HCT116 (cell line): ENCODE measurements around the gene TM7SF3. TPM values are rescaled to one million over a fixed set of nuclear protein-coding genes. Genes with fewer than 3 reads are reported as not detected.

ENCODE experiments used
- ATAC-seq: fragments of 200-7000 bp; cut with Tn5 transposase; 2 replicates; pipeline ENCODE4 v1.9.1; 2020; ENCODE audit warnings: mild to moderate bottlenecking, moderate library complexity
- BruUV-seq: library from RNA; stranded (reverse); fragments of 400-500 nt; replicated peaks from 2 replicates; lab custom pipeline; 2021; lab: Mats Ljungman, UMichigan
- CTCF ChIA-PET: fragments of 300-600 bp; sonication (Branson Sonifier 250); formaldehyde crosslinking; loops from one replicate; lab custom pipeline; 2021; ENCODE audit warnings: antibody characterized with exemption; lab: Charles Lee
- POLR2A ChIA-PET: fragments of 300-600, 350-600 bp; sonication (Branson Sonifier 250); formaldehyde crosslinking; loops from one replicate; lab custom pipeline; 2021; ENCODE audit warnings: antibody characterized with exemption; lab: Charles Lee
- RAD21 ChIA-PET, 2 experiments: fragments of 300-600 bp; sonication (Branson Sonifier 250); formaldehyde crosslinking; loops; one replicate each; lab custom pipeline; 2023; ENCODE audit warnings: low total read pairs in 2 of 2; ENCODE audit not compliant: uncharacterized antibody in 2 of 2, unreplicated experiment in 2 of 2, low non-redundant PET in 1 of 2; lab: Charles Lee
- DNase-seq: peaks from one replicate; pipeline ENCODE4 v3.0.0-alpha.2; 2010; ENCODE audit warnings: low read depth, low spot score
- H2AFZ ChIP-seq: fragments of 200-600 bp; shearing (Covaris generic), sonication (generic); 2 replicates; pipeline ENCODE4 v1.6.1; 2017; ENCODE audit warnings: low read depth, mixed run types, mixed read lengths, antibody characterized with exemption, low read length; ENCODE audit not compliant: poor library complexity, severe bottlenecking
- H3K27ac ChIP-seq: 2 replicates; pipeline ENCODE4 v1.5.1; 2012; ENCODE audit warnings: low read depth, low read length
- H3K27me3 ChIP-seq: fragments of 200-600 bp; sonication (generic); 2 replicates; pipeline ENCODE4 v1.6.1; 2016; ENCODE audit warnings: mixed run types, low read length, mixed read lengths; ENCODE audit not compliant: insufficient read depth
- H3K36me3 ChIP-seq, 2 experiments: fragments of 200-500 bp in 1 of 2; fragments of 200-600 bp in 1 of 2; sonication (Bioruptor generic) in 1 of 2; sonication (generic) in 1 of 2; 2 replicates each; pipeline versions ENCODE4 v1.5.1 to v1.6.1; 2014 to 2016; ENCODE audit warnings: low read length in 2 of 2, inconsistent platforms in 1 of 2, mixed read lengths in 1 of 2, mixed run types in 1 of 2; ENCODE audit not compliant: insufficient read depth in 2 of 2, control insufficient read depth in 1 of 2
- H3K4me1 ChIP-seq, 2 experiments: fragments of 200-600 bp in 1 of 2; sonication (generic) in 1 of 2; 2 replicates each; pipeline versions ENCODE4 v1.5.1 to v1.6.1; 2012 to 2017; ENCODE audit warnings: low read length in 2 of 2, inconsistent platforms in 1 of 2, mild to moderate bottlenecking in 1 of 2, mixed read lengths in 1 of 2, mixed run types in 1 of 2, moderate library complexity in 1 of 2; ENCODE audit not compliant: insufficient read depth in 2 of 2, control insufficient read depth in 1 of 2
- H3K4me2 ChIP-seq: fragments of 200-600 bp; sonication (generic); 2 replicates; pipeline ENCODE4 v1.6.1; 2017; ENCODE audit warnings: mixed run types, low read length, mixed read lengths
- H3K4me3 ChIP-seq, 2 experiments: fragments of 200-600 bp in 1 of 2; sonication (generic) in 1 of 2; replicated peaks in 1 of 2; 2 replicates each; pipeline ENCODE4 v1.5.1; 2011 to 2016; ENCODE audit warnings: low read length in 2 of 2, control low read depth in 1 of 2, low read depth in 1 of 2, mild to moderate bottlenecking in 1 of 2, mixed read lengths in 1 of 2, mixed run types in 1 of 2
- H3K79me2 ChIP-seq: fragments of 200-600 bp; sonication (generic); 2 replicates; pipeline ENCODE4 v1.6.1; 2017; ENCODE audit warnings: mild to moderate bottlenecking, mixed run types, low read length, moderate library complexity, mixed read lengths; ENCODE audit not compliant: insufficient read depth
- H3K9ac ChIP-seq: fragments of 200-600 bp; sonication (generic); 2 replicates; pipeline ENCODE4 v1.6.1; 2016; ENCODE audit warnings: low read length, mixed read lengths
- H3K9me2 ChIP-seq: fragments of 200-600 bp; sonication (generic), shearing (Covaris generic); 2 replicates; pipeline ENCODE4 v1.6.1; 2017; ENCODE audit warnings: mixed run types, mild to moderate bottlenecking, moderate library complexity; ENCODE audit not compliant: insufficient read depth
- H3K9me3 ChIP-seq, 2 experiments: fragments of 200-500 bp in 1 of 2; fragments of 200-600 bp in 1 of 2; sonication (Bioruptor generic) in 1 of 2; sonication (generic) in 1 of 2; 2 replicates each; pipeline ENCODE4 v1.6.1; 2014 to 2017; ENCODE audit warnings: low read length in 2 of 2, mixed read lengths in 2 of 2, inconsistent platforms in 1 of 2, low read depth in 1 of 2, mild to moderate bottlenecking in 1 of 2, mixed run types in 1 of 2, moderate library complexity in 1 of 2; ENCODE audit not compliant: control insufficient read depth in 1 of 2, insufficient read depth in 1 of 2
- H4K20me1 ChIP-seq: fragments of 200-600 bp; sonication (generic), shearing (Covaris generic); 2 replicates; pipeline ENCODE4 v1.6.1; 2017; ENCODE audit warnings: mixed run types, mild to moderate bottlenecking, moderate library complexity; ENCODE audit not compliant: insufficient read depth
- CBX3 ChIP-seq: IDR thresholded peaks from 2 replicates; pipeline ENCODE4 v1.6.1; 2012; ENCODE audit warnings: low read depth
- CEBPB ChIP-seq: IDR thresholded peaks from 2 replicates; pipeline ENCODE4 v1.6.1; 2012; ENCODE audit warnings: low read depth
- ELF1 ChIP-seq: IDR thresholded peaks from 2 replicates; pipeline ENCODE4 v1.6.1; 2012; ENCODE audit warnings: low read depth, borderline replicate concordance
- EZH2 ChIP-seq: fragments of 200-600 bp; sonication (generic); IDR thresholded peaks from 2 replicates; pipeline ENCODE4 v1.6.1; 2017; ENCODE audit warnings: antibody characterized with exemption, mixed run types
- FOSL1 ChIP-seq: IDR thresholded peaks from 2 replicates; pipeline ENCODE4 v1.6.1; 2012; ENCODE audit warnings: low read depth
- JUND ChIP-seq: IDR thresholded peaks from 2 replicates; pipeline ENCODE4 v1.6.1; 2012
- POLR2A ChIP-seq: IDR thresholded peaks from 2 replicates; pipeline ENCODE4 v1.7.0; 2011; ENCODE audit warnings: borderline replicate concordance; ENCODE audit not compliant: insufficient read depth, insufficient read length; ENCODE audit errors: extremely low read depth
- POLR2AphosphoS5 ChIP-seq: IDR thresholded peaks from 2 replicates; pipeline ENCODE4 v1.6.1; 2011; ENCODE audit warnings: mild to moderate bottlenecking, low read depth, low read length, moderate library complexity
- RAD21 ChIP-seq: IDR thresholded peaks from 2 replicates; pipeline ENCODE4 v1.6.1; 2012; ENCODE audit warnings: low read depth, mild to moderate bottlenecking
- SRF ChIP-seq: IDR thresholded peaks from 2 replicates; pipeline ENCODE4 v1.6.1; 2012; ENCODE audit warnings: low read depth
- ZNF274 ChIP-seq: fragments of 200-500 bp; sonication (Bioruptor generic); IDR thresholded peaks from 2 replicates; pipeline ENCODE4 v1.6.1; 2014; ENCODE audit warnings: mild to moderate bottlenecking, low read depth, low read length, inconsistent platforms
- intact Hi-C: fragments of 100-400 bp; cut with micrococcal nuclease; formaldehyde crosslinking; loops from 2 replicates; pipeline ENCODE4 v1.10.0; 2022
- total RNA-seq: library from RNA; stranded (reverse); gene quantifications from one replicate; pipeline ENCODE4 v1.2.1, GENCODE V29; 2021; ENCODE audit not compliant: unreplicated experiment
- TF ChIP-seq, protein P1 (sequence below): IDR thresholded peaks from 2 replicates; pipeline ENCODE4 v1.6.1; 2012; ENCODE audit warnings: low read depth
- TF ChIP-seq, protein P2 (sequence below): IDR thresholded peaks from 2 replicates; pipeline ENCODE4 v1.6.1; 2011; ENCODE audit warnings: mild to moderate bottlenecking, low read length, moderate library complexity; ENCODE audit not compliant: insufficient replicate concordance; ENCODE audit errors: extremely low read depth

TM7SF3 gene
- total RNA-seq, 1 experiment from 2014 or later, result 46.5 TPM

DNA sequence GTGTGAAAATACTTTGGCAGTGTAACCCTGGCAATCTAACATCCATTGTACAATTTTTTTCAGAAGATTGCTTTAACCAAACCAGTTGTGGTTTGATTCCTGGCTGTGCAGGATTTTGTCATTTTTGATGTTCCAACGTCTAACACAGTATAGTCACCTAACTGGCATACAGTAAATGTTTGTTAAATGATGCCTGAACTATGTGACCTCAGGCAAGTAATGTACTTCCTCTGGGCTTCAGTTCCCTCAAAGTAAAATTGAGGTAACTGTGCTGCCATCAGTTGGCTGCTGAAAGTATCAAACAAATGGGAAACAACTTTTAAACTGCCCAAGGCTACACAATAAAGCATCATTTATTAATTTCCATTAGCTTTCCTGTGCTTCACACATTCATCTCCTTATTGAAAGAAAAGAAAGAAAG lies 4.3 kb downstream of the TM7SF3 start:
- intact Hi-C loops, result loop anchor here (5.0 to 10.0 kb wide), 2 partner anchors 73 to 695 kb away; partner anchors contain the start of genes FGFR1OP2 and INTS13
- Histone ChIP-seq H3K9ac (no peak overlapping the region), H3K4me1 (peaks cover 9 to 23% of the 10 kb centered on the region in 2 experiments; a peak in 3 of 4 replicates), H3K9me2 (no peaks in the 10 kb centered on the region), H3K36me3 (no peaks in the 10 kb centered on the region; a peak in 1 of 4 replicates), H4K20me1 (no peaks in the 10 kb centered on the region), H3K79me2 (peaks cover 58% of the 10 kb centered on the region), H3K27me3 (no peaks in the 10 kb centered on the region), H3K9me3 (no peaks in the 10 kb centered on the region), H3K4me3 (no peak overlapping the region), H3K4me2 (no peak overlapping the region), H2AFZ (no peak overlapping the region), H3K27ac (no peak overlapping the region)
- ChIA-PET POLR2A (no interaction called here), CTCF (interaction anchor here (0.8 kb wide), 1 partner anchor 296 kb away, joined by 4 read pairs; no protein-coding TSS in a partner anchor), RAD21 (no interaction called here)
- no peak for TF ChIP-seq CBX3
- TF ChIP-seq CEBPB, result no peak
- TF ChIP-seq, protein P1, sequence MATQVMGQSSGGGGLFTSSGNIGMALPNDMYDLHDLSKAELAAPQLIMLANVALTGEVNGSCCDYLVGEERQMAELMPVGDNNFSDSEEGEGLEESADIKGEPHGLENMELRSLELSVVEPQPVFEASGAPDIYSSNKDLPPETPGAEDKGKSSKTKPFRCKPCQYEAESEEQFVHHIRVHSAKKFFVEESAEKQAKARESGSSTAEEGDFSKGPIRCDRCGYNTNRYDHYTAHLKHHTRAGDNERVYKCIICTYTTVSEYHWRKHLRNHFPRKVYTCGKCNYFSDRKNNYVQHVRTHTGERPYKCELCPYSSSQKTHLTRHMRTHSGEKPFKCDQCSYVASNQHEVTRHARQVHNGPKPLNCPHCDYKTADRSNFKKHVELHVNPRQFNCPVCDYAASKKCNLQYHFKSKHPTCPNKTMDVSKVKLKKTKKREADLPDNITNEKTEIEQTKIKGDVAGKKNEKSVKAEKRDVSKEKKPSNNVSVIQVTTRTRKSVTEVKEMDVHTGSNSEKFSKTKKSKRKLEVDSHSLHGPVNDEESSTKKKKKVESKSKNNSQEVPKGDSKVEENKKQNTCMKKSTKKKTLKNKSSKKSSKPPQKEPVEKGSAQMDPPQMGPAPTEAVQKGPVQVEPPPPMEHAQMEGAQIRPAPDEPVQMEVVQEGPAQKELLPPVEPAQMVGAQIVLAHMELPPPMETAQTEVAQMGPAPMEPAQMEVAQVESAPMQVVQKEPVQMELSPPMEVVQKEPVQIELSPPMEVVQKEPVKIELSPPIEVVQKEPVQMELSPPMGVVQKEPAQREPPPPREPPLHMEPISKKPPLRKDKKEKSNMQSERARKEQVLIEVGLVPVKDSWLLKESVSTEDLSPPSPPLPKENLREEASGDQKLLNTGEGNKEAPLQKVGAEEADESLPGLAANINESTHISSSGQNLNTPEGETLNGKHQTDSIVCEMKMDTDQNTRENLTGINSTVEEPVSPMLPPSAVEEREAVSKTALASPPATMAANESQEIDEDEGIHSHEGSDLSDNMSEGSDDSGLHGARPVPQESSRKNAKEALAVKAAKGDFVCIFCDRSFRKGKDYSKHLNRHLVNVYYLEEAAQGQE, result no peak
- 0 out of 2 replicates have a peak, but pooled peaks have one; percentile 8 for TF ChIP-seq RAD21
- TF ChIP-seq SRF, result no peak
- no peak for TF ChIP-seq ZNF274
- ATAC-seq, result no peak
- DNase-seq, result no peak
- no TSS peak for BruUV-seq

DNA sequence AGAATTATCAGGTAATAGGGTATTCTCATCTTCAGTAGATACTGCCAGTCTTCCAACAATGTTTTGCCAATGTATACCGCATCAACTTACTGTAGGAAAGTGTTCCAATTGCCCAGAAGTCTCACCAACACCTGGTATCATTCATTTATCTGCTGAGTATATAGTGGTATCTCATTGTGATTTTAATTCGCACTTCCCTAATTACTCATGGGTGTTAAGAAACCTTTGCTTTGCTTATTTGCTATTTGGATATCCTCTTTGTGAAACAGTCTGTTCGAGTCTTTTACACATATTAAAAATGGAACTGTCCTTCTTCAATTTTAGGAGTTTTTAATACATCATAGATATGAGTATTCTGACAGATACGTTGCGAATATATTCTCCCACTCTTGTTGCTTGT lies 6.1 kb downstream of the TM7SF3 start:
- DNase-seq (no peak), ATAC-seq (no peak)
- intact Hi-C loops, result no loop called here
- no peak overlapping the region for H3K4me2 ChIP-seq
- no peaks in the 10 kb centered on the region for H3K9me3 ChIP-seq
- H3K36me3 ChIP-seq, result no peaks in the 10 kb centered on the region; a peak in 1 of 4 replicates
- no peak overlapping the region for H2AFZ ChIP-seq
- H3K27ac ChIP-seq, result no peak overlapping the region
- no peak overlapping the region for H3K9ac ChIP-seq
- ChIA-PET CTCF (no interaction called here), POLR2A (no interaction called here), RAD21 (no interaction called here)
- peaks cover 64% of the 10 kb centered on the region for H3K79me2 ChIP-seq
- H3K9me2 ChIP-seq, result no peaks in the 10 kb centered on the region
- no peaks in the 10 kb centered on the region for H3K27me3 ChIP-seq
- H4K20me1 ChIP-seq, result no peaks in the 10 kb centered on the region
- peaks cover 3 to 6% of the 10 kb centered on the region in 2 experiments; a peak in 3 of 4 replicates for H3K4me1 ChIP-seq
- BruUV-seq, result no TSS peak
- no peak overlapping the region for H3K4me3 ChIP-seq
- TF ChIP-seq EZH2 (no peak), CBX3 (no peak), JUND (no peak), CEBPB (no peak), POLR2AphosphoS5 (no peak), ELF1 (no peak), FOSL1 (no peak), POLR2A (no peak), RAD21 (no peak)
- TF ChIP-seq, protein P2, sequence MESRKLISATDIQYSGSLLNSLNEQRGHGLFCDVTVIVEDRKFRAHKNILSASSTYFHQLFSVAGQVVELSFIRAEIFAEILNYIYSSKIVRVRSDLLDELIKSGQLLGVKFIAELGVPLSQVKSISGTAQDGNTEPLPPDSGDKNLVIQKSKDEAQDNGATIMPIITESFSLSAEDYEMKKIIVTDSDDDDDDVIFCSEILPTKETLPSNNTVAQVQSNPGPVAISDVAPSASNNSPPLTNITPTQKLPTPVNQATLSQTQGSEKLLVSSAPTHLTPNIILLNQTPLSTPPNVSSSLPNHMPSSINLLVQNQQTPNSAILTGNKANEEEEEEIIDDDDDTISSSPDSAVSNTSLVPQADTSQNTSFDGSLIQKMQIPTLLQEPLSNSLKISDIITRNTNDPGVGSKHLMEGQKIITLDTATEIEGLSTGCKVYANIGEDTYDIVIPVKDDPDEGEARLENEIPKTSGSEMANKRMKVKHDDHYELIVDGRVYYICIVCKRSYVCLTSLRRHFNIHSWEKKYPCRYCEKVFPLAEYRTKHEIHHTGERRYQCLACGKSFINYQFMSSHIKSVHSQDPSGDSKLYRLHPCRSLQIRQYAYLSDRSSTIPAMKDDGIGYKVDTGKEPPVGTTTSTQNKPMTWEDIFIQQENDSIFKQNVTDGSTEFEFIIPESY, result no peak
